ENCODE measurements around the gene IQCH. TPM values are rescaled to one million over a fixed set of nuclear protein-coding genes. Genes with fewer than 3 reads are reported as not detected.
A peak's percentile ranks its signal among the peaks of the same experiment; 100 is the strongest.

Gene IQCH
- total RNA-seq, 1 donor from 2014 or later = 4.3 TPM

DNA sequence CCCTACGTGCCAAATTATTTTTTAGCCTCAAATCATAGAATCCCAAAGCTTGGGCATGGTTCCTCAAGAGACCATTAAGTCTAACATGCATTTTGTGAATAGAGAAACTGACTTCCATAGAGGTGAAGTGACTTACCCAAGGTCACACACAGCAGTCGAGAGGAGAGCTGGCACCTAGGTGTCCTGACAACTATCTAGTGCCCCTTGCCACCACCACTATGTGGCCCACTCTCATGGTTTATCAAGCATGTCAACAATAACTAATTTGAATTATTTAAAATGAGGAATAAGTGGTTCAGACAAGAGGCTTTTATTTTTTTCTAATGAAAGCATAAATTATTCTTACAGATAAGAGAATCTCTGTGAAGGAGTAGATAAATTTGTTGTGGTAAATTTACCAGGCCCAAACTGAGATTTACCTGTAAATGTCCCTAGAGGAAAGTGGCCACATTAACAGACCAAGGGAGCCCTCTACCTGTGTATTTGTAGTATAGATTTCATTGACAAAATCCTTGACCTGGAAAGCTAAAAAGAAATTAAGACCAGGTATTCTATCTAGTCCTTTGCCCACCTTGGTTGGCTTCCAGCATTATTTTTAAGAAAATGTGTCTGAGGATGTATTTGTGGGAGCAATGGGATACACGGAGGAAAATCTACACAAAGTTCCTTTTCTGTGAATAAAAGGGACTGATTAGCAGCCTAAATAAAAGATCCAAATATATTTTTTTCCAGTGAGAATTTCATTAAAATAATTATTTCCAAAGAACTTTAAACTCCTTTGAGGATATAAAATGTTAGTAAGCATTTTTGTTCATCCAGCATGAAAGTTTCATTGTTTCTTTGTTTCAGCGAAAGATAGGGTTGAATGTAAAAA, 49.1 kb downstream of the IQCH start:
- DNase-seq = peak; percentile 36

GRCh38 chr15:67304778-67305177, 50.2 kb downstream of the IQCH start:
- DNase-seq = no peak

DNA sequence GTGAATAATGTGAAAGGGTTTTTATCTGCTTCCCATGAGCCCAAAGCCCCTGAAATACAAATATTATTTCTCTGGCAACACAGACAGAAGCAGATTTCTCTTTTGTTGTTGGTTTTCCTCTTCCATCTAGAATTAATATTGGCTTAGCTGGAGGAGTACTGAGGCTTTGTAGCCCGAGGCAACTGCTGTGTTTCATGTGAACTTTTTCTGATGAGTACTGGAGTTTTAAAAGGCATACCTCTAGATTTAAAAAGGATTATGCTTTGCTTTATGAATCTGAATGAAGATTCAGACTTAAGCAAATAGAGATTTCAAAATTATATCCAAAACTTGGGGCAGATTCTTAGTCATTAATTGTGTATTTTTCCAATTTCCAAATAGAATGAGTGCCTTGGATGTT, 50.9 kb downstream of the IQCH start:
- DNase-seq = peak; percentile 49

GRCh38 chr15:67307156-67307555, 52.6 kb downstream of the IQCH start:
- peak; percentile 26 for DNase-seq

GRCh38 chr15:67307889-67308597, 53.5 kb downstream of the IQCH start:
- peak; percentile 77 for DNase-seq

GRCh38 chr15:67311731-67312130, 57.1 kb downstream of the IQCH start:
- DNase-seq = no peak

DNA sequence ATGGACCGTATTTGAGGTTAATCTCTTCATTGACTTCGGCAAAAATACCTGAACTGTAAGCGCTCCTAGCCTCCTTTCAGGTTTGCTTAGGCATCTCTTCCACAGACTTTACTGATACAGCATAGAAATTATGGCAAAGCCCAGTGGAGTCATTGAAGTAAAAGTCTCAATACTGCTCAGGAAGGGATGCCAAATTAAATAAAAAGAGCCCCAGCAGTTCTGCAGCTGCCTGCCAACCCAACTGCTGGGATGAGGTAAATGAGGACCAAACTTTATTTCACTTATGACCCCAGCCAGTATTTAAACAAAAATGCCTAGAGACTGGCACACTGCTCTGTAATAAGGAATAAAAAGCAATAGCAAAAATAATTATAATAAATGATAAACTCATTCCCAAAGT, 65.4 kb downstream of the IQCH start:
- DNase-seq = no peak

DNA sequence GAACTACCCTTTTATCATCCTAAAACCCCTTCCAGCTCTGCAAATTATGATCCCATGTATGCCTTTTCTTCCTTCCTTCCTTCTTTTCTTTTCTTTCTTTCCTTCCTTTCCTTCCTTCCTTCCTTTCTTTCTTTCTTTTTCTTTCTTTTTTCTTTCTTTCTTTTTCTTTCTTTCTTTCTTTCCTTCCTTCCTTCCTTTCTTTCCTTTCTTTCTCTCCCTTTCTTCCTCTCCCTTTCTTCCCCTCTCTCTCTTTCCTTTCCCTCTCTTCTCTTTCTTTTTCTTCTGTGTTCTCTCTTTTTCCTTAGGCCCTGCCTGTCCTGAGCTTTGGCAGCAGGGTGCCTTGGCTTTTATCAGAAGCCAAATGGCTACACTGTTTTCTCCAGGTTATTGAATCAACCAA, 66.8 kb downstream of the IQCH start:
- no peak for DNase-seq

- no peak for DNase-seq
These were observed 67.9 kb downstream of the IQCH start for GRCh38 chr15:67322481-67322880.

GRCh38 chr15:67327312-67327711, 72.7 kb downstream of the IQCH start:
- no peak for DNase-seq

DNA sequence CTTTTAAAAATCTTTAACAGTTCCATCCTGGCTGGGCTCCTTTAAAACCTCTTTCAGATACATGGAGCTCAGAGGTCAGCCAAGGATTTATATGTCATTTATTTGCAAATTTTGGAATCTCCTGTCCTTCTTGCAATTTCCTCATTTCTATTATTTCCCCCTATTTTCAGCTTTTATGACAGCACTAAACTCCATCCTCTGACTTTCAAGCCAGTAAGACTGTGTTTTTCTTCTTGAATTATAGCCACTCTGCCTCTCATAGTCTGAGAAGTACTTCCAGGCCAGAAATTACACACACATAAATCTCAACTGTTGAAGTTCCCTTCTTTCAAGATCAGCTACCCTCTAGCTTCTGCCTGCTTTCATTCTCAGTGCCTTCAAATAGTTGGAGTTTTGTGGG, 73.2 kb downstream of the IQCH start:
- no peak for DNase-seq

DNA sequence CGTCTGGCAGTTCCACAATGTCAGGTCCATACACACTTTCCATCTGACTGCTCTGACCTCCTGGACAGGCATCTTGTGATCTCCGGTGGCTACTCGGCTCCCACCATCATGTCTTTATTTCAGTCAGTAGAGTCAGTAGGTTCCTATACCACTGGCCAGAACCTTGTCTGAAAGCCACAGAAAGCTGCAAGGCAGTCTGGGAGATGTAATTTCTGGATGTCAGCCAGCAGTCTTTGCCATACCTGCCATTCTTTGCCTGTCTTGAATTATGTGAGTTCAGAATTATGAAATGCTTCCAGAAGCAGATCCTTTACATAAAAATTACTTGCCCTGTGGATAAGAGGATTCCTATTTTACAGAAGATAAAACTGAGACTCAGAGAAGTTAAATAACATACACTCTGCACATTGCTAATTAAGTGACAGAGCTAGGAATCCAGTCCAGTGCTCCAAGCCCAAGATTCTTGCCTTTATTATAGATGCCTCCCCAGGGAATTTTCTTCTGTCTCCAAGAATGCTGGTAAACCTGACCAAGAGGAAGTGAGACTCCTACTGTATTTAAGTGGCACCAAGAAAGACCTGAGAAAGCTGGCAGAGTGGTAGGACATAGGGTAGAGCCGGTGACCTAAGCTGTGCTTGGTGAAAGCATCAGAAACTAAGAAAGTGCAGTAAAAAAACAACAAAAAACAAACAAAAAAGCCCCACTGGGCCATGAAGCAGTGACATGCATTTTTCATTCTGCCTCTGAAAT, 75.6 kb downstream of the IQCH start:
- no peak for DNase-seq

DNA sequence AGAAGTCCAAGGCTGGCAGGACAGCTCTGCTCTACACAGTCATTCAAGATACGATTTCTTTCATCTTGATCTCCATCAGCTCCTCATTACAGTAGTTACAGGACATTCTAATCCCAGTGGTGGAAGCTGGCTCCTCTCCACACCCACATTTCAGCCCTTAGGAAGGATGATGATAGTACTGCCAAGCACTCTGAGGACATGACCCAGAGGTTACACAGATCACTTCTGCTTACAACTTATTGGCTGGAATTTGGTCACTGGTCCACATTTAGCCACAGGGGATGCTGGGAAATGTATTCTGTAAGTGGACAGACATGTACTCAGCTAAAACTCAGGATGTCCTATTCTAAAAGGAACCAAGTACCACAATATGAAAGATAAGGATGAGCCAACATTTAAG, 77.1 kb downstream of the IQCH start:
- no peak for DNase-seq

GRCh38 chr15:67335026-67335425, 80.4 kb downstream of the IQCH start:
- DNase-seq = no peak

GRCh38 chr15:67335534-67336222, 81.1 kb downstream of the IQCH start:
- DNase-seq = no peak

DNA sequence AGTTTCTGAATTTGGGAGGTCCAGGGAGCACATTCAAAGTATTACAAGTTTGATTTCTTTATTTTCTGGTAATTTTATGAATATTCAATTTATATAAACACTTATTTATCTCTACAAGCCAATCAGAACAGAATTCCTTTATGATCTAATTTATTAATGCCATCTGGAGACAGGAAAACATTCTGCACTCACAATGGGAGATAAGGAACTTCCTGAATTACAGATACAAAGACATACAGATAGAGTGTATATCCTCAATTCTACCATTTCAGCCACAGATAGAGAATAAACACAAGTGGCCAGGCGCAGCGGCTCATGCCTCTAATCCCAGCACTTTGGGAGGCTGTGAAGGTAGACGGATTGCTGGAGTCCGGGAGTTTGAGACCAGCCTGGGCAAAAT, 86.0 kb downstream of the IQCH start:
- no peak for DNase-seq

GRCh38 chr15:67341539-67341938, 87.0 kb downstream of the IQCH start:
- no peak for DNase-seq

DNA sequence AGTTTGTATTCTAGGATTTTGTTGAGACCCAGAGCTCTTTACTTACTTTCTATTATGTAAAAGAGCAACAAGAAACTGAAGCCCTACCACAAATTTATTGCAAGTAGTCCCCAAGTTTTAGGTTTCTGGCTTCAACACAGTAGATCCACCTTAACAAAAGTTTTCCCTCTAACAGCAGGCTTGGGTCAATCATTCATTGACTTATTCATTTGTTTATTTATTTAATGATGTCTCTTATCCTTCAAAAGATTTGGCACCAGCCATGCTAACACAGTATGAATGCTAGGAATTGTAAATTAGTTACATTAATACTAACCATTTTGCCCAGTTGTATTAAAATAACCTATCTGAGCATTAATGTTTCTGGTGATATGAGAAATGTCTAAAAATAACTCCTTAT, 88.6 kb downstream of the IQCH start:
- no peak for DNase-seq

- DNase-seq = no peak
These were observed 95.0 kb downstream of the IQCH start for GRCh38 chr15:67349634-67350033.

DNA sequence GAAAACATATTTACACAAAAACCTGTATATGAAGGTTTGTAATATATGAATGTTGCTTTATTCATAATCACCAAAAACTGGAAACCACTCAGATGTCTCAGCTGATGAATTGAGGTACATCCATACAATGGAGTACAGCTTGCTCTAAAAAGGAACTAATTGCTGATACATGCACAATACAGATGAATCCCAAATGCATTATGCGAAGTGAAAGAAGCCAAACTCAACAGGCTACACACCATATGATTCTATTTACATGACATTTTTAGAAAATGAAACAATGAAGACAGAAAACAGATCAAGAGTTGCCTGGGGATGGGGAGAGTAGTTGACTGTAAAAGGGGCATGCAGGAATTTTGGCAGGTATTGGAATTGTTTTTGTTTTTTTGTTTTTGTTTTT, 95.5 kb downstream of the IQCH start:
- no peak for DNase-seq

- DNase-seq = no peak
These were observed 103.8 kb downstream of the IQCH start for GRCh38 chr15:67358391-67358790.

DNA sequence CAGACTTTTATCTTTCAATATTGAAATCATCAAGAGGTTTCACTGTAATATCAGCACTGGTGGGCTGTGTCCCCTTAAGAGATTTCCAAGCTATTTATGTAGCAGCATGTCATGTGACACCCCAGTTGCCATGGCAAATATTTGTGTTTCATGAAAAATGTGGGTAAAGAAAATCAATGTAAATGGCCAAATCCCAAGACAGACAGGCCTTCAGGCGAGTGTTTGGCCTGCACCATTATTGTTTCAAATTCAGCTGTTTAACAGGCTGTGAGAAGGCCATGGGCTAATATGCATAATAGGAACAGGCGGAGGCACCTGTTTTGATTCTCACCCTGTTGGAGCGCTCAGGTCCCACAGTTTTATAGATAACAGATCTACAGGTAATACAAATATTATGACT, 104.2 kb downstream of the IQCH start:
- DNase-seq = peak; percentile 66

All from tongue (tissue), 2 donors.